Cardiac fibroblast (primary cell): ENCODE data around the gene DDR1.
"Not testable (repeated sequence)": the region's sequence is repeated elsewhere in the genome, so short reads cannot be mapped to it uniquely, and the experiment has no call there.

Experiments used
- DNase-seq, 2 donors: peaks; one replicate each; pipeline versions ENCODE4 v3.0.0 to v3.0.0-alpha.2; 2010; ENCODE audit warnings: low read depth in 2 of 2
- H3K4me3 ChIP-seq, 2 donors: replicated peaks in 1 of 2; 1 replicate in 1 of 2; 2 replicates in 1 of 2; pipeline ENCODE4 v1.5.1; 2011; ENCODE audit warnings: low read depth in 2 of 2, low read length in 2 of 2, mild to moderate bottlenecking in 2 of 2, moderate library complexity in 1 of 2
- TF ChIP-seq, protein P1 (sequence below): IDR thresholded peaks from one replicate; pipeline ENCODE4 v1.5.1; 2011; ENCODE audit warnings: low read depth, mild to moderate bottlenecking, low read length, inconsistent platforms

Gene DDR1

DNA sequence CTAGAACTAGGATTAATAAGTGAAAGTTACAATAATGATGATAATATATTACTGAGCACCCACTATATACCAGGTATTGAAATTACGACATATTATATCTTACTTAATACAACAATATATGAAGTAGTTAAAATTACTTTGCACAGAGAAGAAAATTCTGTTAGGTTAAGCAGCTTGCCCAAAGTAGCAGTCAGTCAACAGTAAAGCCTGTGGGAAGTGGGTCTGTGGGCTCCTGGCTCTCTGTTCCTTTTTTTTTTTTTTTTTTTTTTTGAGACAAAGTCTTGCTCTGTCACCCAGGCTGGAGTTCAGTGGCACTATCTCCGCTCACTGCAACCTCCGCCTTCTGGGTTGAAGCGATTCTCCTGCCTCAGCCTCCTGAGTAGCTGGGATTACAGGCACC is 18.9 kb downstream of the DDR1 start:
- TF ChIP-seq, protein P1, sequence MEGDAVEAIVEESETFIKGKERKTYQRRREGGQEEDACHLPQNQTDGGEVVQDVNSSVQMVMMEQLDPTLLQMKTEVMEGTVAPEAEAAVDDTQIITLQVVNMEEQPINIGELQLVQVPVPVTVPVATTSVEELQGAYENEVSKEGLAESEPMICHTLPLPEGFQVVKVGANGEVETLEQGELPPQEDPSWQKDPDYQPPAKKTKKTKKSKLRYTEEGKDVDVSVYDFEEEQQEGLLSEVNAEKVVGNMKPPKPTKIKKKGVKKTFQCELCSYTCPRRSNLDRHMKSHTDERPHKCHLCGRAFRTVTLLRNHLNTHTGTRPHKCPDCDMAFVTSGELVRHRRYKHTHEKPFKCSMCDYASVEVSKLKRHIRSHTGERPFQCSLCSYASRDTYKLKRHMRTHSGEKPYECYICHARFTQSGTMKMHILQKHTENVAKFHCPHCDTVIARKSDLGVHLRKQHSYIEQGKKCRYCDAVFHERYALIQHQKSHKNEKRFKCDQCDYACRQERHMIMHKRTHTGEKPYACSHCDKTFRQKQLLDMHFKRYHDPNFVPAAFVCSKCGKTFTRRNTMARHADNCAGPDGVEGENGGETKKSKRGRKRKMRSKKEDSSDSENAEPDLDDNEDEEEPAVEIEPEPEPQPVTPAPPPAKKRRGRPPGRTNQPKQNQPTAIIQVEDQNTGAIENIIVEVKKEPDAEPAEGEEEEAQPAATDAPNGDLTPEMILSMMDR = no peak

DNA sequence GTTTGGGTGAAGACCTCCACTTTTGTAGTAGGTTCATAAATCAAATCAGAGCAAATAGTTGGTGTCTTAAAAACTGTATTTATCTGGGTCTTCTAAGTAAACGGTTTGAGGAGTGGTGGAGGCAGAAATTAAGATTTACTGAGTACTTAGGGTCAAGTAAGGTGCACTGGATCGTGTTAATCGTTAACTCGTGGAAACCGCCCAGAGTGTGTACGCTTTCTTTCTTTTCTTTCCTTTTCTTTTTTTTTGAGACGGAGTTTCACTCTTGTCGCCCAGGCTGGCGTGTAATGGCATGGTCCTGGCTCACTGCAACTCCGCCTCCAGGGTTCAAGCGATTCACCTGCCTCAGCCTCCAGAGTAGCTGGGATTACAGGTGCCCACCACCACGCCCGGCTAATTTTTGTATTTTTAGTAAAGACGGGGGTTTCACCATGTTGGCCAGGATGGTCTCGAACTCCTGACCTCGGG is 23.0 kb downstream of the DDR1 start:
- peak overlapping the region; percentile 89 to 95 for H3K4me3 ChIP-seq
- DNase-seq = not testable (repeated sequence)

More for the DNA sequence above, 18.9 kb downstream of the DDR1 start:
- no peak for DNase-seq
- H3K4me3 ChIP-seq = no peak overlapping the region

DNA sequence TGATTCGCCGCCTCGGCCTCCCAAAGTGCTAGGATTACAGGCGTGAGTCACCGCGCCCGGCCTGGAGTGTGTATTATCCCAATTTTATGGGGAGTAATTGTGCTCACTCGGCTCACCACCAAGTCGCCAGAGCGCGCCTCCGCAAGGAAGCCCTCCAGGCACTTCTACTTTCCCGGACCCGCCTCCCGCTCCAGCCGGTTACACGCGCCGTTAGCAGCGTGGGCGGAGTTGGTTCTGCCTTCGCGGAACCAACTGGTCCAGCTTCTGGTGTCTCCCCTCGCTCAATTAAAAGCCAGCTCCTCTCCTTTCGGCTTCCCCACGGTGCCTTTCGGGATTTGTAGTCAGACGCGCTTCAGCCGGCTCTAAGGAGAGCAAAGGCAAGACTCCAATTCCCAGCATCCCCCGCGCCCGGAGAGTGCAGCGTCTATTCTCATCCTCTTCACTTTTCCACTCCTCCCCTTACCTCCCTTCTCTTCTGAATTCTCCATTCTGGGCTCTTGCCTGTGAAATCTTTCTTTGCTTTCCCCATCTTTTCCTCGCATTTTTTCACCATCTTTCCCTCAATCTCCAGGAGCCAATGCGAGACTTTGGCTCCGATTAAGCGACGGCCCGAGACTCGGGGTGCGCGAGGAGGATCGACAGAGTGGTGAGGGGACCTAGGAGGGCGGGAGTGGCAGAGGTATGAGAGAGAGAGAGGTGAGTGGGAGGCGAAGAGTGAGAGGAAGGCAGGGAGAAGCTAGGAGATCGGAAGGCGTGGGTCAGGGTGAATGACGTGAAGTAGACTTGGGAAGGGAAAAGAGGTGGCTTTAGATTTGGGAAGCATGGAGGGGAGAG is 23.7 kb downstream of the DDR1 start, which contains the start of gene GTF2H4:
Gene GTF2H4 (plus strand): TSS at position 450 of the 834 bp plus-strand sequence.
- DNase-seq = peak; percentile 99 to 100
- TF ChIP-seq, protein P1 = no peak
- peak within 1 kb of the TSS; percentile 89 to 95 for H3K4me3 ChIP-seq

DNA sequence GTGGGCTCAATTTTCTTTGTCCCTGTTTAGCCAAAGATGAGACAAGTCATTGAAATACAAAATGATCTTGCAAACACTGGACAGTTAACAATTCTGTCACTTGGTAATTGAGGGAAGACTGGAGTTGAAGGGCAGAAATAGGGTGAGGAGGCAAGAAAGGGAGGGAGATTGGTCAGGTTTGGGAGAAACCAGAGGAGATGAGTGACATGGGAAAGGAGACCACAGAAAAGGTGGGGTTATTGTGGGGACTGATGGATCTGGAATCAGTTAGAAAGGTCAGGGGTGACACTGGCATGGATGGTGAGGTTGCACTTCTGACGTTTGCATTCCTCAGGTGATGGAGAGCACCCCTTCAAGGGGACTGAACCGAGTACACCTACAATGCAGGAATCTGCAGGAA is 24.4 kb downstream of the DDR1 start:
- peak overlapping the region; percentile 89 to 95 for H3K4me3 ChIP-seq
- TF ChIP-seq, protein P1 = no peak
- DNase-seq = no peak

DNA sequence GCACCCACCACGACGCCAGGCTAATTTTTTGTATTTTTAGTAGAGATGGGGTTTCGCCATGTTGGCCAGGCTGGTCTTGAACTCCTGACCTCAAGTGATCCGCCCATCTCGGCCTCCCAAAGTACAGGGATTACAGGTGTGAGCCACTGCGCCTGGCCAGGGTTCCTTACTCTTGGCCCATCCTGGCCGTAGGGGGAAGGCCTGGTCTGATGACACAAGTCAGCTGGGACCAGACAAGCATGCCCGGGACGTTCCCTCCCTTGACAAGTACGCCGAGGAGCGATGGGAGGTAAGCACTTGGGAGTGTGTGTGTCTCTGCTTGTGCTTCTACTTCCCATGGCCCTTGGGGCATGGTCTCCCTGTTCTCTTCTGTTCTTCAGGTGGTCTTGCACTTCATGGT is 26.2 kb downstream of the DDR1 start:
- not testable (repeated sequence) for H3K4me3 ChIP-seq, DNase-seq

DNA sequence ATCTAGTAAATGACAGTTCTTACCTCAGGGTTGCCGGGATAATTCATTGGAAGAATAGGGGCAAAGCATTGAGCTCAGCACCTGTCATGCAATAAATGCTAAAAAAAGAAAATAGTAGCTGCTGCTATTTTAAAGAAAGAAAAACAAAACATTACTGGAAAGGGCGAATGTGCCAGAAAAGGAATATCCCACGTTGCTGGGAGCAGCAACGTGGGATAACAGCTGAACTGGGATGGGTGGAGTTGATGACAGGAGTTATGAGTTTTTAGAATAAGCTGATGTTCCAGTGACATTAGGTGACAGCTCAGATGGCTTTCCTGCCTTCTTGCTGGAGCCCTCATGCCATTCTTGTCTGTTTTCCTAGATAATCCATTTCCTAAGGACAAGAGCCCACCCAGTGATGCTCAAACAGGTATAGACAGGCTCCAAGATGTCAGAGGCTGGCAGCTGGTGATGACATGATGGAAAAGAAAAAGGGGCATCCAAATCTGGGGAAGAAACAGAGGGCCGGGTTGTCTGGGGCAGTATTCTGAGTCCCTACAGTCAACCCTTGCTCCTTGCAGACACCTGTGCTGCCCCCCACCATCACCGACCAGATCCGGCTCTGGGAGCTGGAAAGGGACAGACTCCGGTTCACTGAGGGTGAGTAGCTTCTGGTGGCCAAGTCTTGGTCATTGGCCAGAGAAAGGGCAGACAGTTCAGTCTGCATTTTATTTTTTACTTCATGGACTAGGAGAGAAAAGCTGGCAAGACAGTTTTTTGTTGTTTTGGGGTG is 28.6 kb downstream of the DDR1 start:
- no peak for DNase-seq
- TF ChIP-seq, protein P1 = no peak
- H3K4me3 ChIP-seq = no peak overlapping the region

DNA sequence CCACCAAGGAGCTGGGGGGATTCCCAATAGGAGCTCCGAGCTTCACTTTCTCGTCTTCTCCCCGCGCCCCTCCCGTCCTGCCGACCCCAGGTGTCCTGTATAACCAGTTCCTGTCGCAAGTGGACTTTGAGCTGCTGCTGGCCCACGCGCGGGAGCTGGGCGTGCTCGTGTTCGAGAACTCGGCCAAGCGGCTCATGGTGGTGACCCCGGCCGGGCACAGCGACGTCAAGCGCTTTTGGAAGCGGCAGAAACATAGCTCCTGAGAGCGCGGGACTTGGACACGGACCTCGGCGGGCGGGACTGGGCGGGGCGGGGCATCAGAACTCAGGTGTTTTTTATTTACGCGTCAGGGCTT is 29.4 kb downstream of the DDR1 start:
- peak in 1 of 2 donors; percentile 2 for DNase-seq
- H3K4me3 ChIP-seq = peak overlapping the region; percentile 27 to 54
- TF ChIP-seq, protein P1 = no peak
